ACC112 (cell line): ENCODE measurements around the gene CACNA1G.

ENCODE experiments used
- H2AFZ ChIP-seq: fragments of 200-600 bp; sonication (generic); one replicate; pipeline ENCODE4 v1.6.0; 2017; ENCODE audit warnings: antibody characterized with exemption, low read length; ENCODE audit not compliant: unreplicated experiment
- H3K27ac ChIP-seq: fragments of 200-600 bp; sonication (generic); 2 replicates; pipeline ENCODE4 v1.5.1; 2014; ENCODE audit warnings: low read depth, mild to moderate bottlenecking, antibody characterized with exemption, low read length, moderate library complexity
- H3K27me3 ChIP-seq: fragments of 200-600 bp; sonication (generic); 2 replicates; pipeline ENCODE4 v1.6.1; 2014; ENCODE audit warnings: mild to moderate bottlenecking, antibody characterized with exemption, low read length, moderate library complexity, mixed read lengths; ENCODE audit not compliant: insufficient read depth
- H3K36me3 ChIP-seq: fragments of 200-600 bp; sonication (generic); 2 replicates; pipeline ENCODE4 v1.6.1; 2016; ENCODE audit warnings: mild to moderate bottlenecking, antibody characterized with exemption, low read length, moderate library complexity, mixed read lengths; ENCODE audit not compliant: insufficient read depth
- H3K4me1 ChIP-seq: fragments of 200-600 bp; sonication (generic); one replicate; pipeline ENCODE4 v1.6.1; 2016; ENCODE audit warnings: low read length, mixed read lengths; ENCODE audit not compliant: insufficient read depth, unreplicated experiment, control insufficient read depth
- H3K4me3 ChIP-seq: fragments of 200-600 bp; sonication (generic); 2 replicates; pipeline ENCODE4 v1.5.1; 2014; ENCODE audit warnings: mild to moderate bottlenecking, low read depth, low read length
- H3K79me2 ChIP-seq: fragments of 200-600 bp; sonication (generic); one replicate; pipeline ENCODE4 v1.6.0; 2016; ENCODE audit warnings: low read length; ENCODE audit not compliant: control insufficient read depth, unreplicated experiment, insufficient read depth

The CACNA1G gene

DNA sequence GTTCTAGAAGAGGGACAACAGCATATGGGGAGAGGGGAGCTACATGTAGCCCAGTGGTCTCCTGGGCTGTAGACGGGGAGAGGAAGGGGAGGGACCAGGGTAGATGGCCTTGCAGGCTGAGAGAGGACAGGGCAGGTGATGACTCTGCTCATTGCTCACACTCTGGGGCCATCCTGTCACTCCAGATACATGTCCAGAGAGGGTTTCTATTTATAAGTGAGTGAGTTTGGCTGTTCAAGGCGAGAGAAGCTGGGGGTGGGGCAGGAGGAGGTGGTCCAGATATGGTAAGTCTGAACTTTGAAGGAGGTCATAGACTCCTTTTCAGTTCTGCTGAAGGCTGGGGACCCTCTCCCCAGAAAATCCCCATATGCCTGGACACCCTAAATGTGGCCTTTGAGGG lies 22.2 kb downstream of the CACNA1G start:
- H3K27ac ChIP-seq: no peak overlapping the region
- no peaks in the 10 kb centered on the region for H3K27me3 ChIP-seq
- H3K4me1 ChIP-seq: no peaks in the 10 kb centered on the region
- no peaks in the 10 kb centered on the region for H3K36me3 ChIP-seq
- no peak overlapping the region for H3K4me3 ChIP-seq
- no peak overlapping the region for H2AFZ ChIP-seq
- H3K79me2 ChIP-seq: no peaks in the 10 kb centered on the region

DNA sequence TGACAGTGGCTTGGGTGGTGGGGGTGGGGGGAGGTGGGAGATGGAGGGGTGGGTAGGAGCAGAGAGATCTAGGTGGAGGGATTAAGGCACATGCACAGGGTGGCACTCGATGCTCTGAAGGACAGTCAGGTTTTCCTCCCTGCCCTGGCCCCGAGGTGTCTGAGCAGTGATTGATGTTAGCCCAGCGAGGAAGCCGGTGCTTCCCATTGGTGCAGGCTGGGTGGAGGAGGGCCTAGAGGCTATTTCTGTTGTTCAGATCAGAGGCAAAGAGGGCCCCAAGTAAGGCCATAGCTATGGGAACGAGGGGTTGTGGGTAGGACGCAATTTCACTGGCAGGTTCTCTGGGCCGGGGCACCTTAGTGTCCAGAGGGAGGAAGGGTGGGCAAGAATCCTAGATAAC lies 23.1 kb downstream of the CACNA1G start:
- no peaks in the 10 kb centered on the region for H3K79me2 ChIP-seq
- H3K4me1 ChIP-seq: no peaks in the 10 kb centered on the region
- no peak overlapping the region for H2AFZ ChIP-seq
- no peaks in the 10 kb centered on the region for H3K36me3 ChIP-seq
- no peak overlapping the region for H3K4me3 ChIP-seq
- no peak overlapping the region for H3K27ac ChIP-seq
- no peaks in the 10 kb centered on the region for H3K27me3 ChIP-seq

GRCh38 chr17:50584116-50584515 lies 23.6 kb downstream of the CACNA1G start:
- H3K27me3 ChIP-seq: no peaks in the 10 kb centered on the region
- H3K36me3 ChIP-seq: no peaks in the 10 kb centered on the region
- no peak overlapping the region for H3K4me3 ChIP-seq
- no peaks in the 10 kb centered on the region for H3K4me1 ChIP-seq
- H2AFZ ChIP-seq: no peak overlapping the region
- H3K79me2 ChIP-seq: no peaks in the 10 kb centered on the region
- H3K27ac ChIP-seq: no peak overlapping the region

DNA sequence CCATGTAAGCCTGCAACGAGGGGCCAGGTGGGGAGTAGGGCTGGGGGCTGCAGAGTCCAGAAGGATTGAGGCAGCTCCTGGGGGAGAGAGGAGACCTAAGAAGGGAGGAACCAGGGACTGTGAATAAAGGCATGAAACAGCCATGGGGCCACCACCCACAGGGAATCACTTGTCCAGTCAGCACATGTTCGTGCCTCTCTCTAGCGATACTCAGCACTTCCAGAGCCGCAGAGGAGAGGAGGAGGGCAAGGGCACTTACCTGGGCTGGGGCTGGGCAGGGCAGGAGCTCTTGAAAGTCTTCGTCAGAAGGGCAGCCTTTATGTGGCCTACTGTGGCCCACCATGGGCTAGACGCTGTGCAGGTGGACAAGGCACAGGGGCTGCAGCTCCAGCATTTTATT lies 24.2 kb downstream of the CACNA1G start:
- H3K4me3 ChIP-seq: no peak overlapping the region
- no peaks in the 10 kb centered on the region for H3K4me1 ChIP-seq
- no peaks in the 10 kb centered on the region for H3K36me3 ChIP-seq
- no peaks in the 10 kb centered on the region for H3K27me3 ChIP-seq
- no peaks in the 10 kb centered on the region for H3K79me2 ChIP-seq
- no peak overlapping the region for H3K27ac ChIP-seq
- H2AFZ ChIP-seq: no peak overlapping the region

DNA sequence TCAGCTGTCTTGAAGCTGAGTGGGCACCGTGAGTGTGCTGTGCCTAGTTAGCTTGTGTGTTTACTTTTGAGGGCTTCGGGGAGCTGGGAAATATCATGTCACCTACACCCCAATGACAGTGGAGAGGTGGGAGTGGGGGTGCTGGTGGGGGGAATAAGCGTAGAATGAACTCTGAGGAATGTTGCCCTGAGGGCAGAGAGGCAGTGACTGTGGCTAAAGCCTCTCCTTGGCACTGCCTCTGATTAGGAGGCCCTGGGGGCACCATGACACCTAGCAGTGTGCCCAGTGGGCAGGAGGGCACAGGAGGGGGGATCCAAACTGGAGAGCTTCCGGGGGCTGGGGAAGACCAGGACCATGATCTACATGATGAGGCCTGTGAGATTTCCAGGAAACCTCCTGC lies 24.8 kb downstream of the CACNA1G start:
- Histone ChIP-seq H3K36me3 (no peaks in the 10 kb centered on the region), H3K4me1 (no peaks in the 10 kb centered on the region), H3K79me2 (no peaks in the 10 kb centered on the region), H3K4me3 (no peak overlapping the region), H2AFZ (no peak overlapping the region), H3K27me3 (no peaks in the 10 kb centered on the region), H3K27ac (no peak overlapping the region)

DNA sequence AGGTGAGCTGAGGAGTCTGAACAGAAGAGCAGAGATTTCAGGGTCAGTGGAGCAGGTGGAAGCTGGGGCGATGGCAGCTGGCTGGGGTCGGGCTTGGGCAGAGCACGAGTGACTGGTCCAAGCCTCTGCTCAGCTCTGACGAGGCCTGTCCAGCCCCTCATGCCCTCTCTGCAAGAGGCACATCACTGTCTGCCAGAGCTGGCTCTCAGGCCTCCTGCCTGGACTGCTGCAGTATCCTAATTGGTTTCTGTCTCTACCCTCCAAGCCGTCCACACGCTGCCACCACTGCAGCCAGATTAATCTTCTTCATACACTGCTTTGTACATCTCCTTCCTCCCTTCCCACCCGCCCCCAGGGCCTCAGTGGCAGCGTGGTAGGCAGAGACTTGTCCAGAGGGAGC lies 25.4 kb downstream of the CACNA1G start:
- H3K79me2 ChIP-seq: no peaks in the 10 kb centered on the region
- no peak overlapping the region for H3K27ac ChIP-seq
- H3K27me3 ChIP-seq: no peaks in the 10 kb centered on the region
- H3K4me1 ChIP-seq: no peaks in the 10 kb centered on the region
- no peak overlapping the region for H2AFZ ChIP-seq
- no peak overlapping the region for H3K4me3 ChIP-seq
- H3K36me3 ChIP-seq: no peaks in the 10 kb centered on the region

DNA sequence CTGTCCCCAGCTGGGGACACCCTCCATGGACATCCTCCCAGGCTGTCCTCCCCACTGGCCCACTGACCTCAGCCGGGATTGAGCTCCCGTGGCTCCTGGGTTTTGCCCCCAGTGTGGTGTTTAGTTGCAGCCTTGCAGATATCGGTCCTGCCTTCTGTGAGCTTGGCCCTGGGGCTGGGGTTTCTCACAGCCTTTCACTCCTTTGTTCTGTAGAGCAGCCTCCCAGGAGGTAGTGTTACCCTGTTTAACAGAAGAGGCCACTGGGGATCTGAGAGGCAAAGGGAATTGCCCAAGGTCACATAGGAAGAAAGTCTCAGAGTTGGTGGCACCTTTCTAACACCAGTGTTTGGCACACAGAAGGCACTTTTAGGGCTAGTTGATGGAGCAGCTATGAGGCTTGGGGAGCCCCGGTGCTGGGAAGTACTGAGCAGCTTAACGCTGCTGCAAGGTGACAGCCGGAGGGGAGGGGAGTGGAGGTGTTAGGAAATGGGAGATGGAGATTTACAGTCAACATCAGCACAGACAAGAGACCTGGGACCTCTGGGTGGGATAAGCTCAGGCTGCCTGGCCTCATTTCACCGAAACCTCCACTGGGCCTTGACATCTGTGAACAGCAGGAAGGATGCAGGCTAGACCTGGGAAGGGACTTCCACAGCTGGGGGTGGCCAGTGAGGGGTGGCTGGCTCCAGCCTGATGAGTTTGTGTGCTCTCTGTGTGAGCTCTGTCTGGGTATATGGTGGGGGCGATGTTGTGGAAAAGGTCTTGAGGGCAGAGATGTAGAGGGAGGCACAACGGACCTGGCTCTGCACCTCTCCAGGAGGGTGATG lies 26.1 kb downstream of the CACNA1G start:
- H2AFZ ChIP-seq: no peak overlapping the region
- H3K79me2 ChIP-seq: no peaks in the 10 kb centered on the region
- H3K4me3 ChIP-seq: no peak overlapping the region
- H3K27ac ChIP-seq: no peak overlapping the region
- H3K4me1 ChIP-seq: no peaks in the 10 kb centered on the region
- no peaks in the 10 kb centered on the region for H3K36me3 ChIP-seq
- H3K27me3 ChIP-seq: no peaks in the 10 kb centered on the region

DNA sequence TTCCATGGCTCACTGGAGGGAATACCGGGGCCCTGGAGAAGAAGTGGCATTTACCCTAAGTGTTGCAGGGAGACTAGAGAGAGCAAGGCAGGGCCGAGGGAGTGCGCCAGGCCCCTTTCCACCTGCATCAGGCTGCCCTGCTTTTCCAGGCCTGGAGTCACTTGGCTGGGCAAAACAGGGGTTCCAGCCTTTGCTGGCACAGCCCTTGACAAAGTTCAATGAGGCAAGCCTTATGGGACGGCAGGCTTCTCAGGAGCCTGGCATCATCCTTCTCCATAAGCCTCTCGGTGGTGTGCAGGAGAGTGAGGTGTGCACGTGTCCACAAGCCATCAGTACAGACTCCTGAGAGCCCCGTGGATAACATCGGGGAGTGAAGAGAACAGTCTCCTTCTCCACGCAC lies 27.1 kb downstream of the CACNA1G start:
- no peak overlapping the region for H3K27ac ChIP-seq
- no peaks in the 10 kb centered on the region for H3K36me3 ChIP-seq
- no peaks in the 10 kb centered on the region for H3K4me1 ChIP-seq
- H3K27me3 ChIP-seq: no peaks in the 10 kb centered on the region
- H3K4me3 ChIP-seq: no peak overlapping the region
- H2AFZ ChIP-seq: no peak overlapping the region
- H3K79me2 ChIP-seq: no peaks in the 10 kb centered on the region

GRCh38 chr17:50588391-50589049 lies 28.0 kb downstream of the CACNA1G start:
- Histone ChIP-seq H3K36me3 (no peaks in the 10 kb centered on the region), H3K27me3 (no peaks in the 10 kb centered on the region), H2AFZ (no peak overlapping the region)

DNA sequence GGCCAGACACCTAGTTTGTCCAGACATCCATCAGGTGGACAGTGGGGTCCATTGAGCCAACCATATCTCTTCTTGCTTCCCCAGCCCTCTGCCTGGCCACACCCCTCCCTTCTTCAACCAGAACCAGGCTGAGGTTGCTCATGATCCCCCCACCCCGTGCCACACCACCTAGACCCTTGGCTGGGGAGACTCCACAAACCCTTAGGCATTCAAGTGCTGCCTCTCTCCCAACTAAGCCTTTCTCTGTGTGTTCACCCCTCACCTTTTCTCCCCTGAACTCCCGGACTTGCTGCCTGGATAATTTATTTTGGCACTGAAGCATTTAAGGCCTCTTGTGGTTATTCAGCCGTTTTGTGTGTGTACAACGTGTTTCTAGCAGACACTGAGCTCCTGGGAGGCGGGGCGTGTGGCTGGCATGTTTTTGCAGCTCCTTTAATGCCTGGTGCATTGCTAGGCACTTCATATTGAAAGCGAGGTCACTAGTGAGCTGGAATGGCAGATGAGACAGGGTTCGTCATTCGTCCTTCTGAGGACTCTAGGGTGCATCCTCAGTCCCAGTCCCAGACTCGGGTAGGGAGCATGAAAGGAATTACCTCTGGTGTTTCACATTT lies 28.7 kb downstream of the CACNA1G start:
- Histone ChIP-seq H3K4me3 (no peak overlapping the region), H3K79me2 (no peaks in the 10 kb centered on the region), H3K27ac (no peak overlapping the region), H3K4me1 (no peaks in the 10 kb centered on the region), H3K27me3 (no peaks in the 10 kb centered on the region), H2AFZ (no peak overlapping the region), H3K36me3 (no peaks in the 10 kb centered on the region)

More at GRCh38 chr17:50588391-50589049, 28.0 kb downstream of the CACNA1G start:
- Histone ChIP-seq H3K4me3 (no peak overlapping the region), H3K79me2 (no peaks in the 10 kb centered on the region), H3K27ac (no peak overlapping the region), H3K4me1 (no peaks in the 10 kb centered on the region)
